ENCODE measurements around the gene EMILIN1.

The EMILIN1 gene

DNA sequence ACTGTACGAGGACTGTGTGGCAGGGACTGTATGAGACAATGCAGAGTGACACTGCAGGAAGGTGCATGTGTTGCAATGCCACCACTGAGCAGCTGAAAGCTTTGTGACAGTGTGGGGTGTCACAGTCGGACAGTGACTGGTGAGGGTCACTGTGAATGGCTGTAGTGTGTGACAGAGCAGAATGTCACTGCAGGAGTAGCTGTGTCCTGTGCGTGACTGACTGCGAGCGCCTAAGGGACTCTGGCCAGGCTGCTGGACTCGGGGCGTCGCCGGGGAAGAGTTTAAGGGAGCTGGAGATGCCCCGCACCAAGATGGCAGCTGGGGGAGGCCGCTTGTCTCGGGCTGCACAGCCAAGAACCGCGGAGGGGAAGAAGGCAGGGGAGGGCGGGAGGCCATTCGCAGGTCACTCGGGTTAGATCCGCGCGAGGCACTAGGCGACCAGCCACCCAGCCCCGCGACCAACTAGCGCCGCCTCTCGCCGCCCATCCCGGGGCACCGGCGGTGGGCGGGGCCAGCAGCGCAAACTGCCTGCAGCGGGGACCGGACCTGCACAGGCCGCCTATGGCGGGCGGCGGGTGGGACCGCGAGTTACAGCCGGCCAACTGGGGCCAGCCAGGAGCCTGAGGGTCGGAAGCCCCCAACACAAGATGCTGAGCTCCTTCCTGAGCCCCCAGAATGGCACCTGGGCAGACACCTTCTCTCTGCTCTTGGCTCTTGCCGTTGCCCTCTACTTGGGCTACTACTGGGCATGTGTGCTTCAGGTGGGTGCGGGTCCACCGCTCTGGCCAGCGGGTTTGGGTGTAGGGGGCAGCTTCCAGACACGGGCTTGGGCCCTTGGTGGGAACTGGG is 45.1 kb downstream of the EMILIN1 start, which contains the start of gene ABHD1:
Gene ABHD1, plus strand, starts transcription at position 514 of the 849 bp plus-strand sequence. Its CDS starts 134 bp downstream, at position 648.
- peak; percentile 55 for DNase-seq (ENCODE audit: low spot score)

DNA sequence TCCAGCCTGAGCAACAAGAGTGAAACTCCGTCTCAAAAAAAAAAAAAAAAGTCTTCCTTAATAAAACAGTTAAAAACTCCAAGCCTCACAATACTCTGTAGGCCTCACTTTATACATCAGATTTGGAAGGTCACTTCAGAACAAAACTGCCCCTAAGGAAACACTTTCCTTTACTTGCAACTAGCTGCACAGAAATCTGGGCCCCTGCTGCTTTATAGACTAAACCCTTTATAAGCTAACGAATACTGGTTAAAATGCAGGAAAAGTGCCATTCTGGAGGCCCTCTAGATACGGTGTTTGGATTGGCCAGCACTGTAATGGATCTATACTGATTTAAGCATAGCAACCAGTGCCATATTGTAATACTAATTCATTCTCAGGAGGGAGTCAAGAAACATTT is 46.7 kb downstream of the EMILIN1 start:
- DNase-seq (ENCODE audit: low spot score) = no peak

DNA sequence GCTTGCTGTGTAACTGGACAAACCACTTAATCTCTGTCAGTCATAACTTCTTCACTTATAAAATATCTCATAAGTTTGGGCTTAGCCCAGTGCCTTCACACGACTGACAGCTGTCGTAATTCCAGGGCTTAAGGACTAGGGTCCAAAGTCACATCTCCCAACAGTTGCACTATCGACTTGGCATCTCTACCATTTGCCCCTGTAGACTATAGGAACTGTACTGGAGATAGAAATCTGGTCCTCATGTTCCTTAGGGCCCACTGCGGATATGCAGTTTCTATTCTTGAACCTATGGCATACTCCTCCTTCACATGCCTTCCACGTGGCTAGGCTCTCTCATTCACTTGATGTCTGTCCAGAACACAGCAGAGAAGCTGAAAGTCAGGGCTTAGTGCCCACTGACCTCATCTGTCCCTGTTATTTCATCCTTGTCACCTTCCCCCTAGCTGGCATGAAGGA is 47.9 kb downstream of the EMILIN1 start:
- no peak for DNase-seq (ENCODE audit: low spot score)

- no peak for DNase-seq (ENCODE audit: low spot score)
These were observed 49.7 kb downstream of the EMILIN1 start for GRCh38 chr2:27127883-27128667.

- DNase-seq (ENCODE audit: low spot score) = no peak
These were observed 50.5 kb downstream of the EMILIN1 start for GRCh38 chr2:27128668-27129571.

- DNase-seq (ENCODE audit: low spot score) = no peak
These were observed 52.0 kb downstream of the EMILIN1 start for GRCh38 chr2:27130396-27130795.

DNA sequence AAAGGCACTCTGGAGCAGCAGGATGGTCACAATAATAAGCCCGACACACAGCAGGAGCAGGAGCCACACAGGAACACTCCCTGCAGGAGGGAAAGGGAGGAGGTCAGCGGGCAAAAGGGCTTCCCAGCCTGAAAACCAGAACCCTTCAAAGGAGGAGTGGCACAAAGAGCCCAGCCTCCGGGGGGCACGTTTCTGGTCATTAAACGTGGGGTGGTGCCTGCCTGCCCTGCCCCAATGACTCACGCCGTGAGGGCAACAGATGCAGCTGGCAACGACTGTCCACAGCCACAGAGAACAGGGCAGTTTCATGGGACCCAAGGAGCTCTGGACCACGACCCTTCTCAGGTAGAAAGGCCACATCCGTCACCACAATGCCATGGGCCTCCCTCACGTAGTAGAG is 53.0 kb downstream of the EMILIN1 start:
- no peak for DNase-seq (ENCODE audit: low spot score)

- DNase-seq (ENCODE audit: low spot score) = no peak
These were observed 54.9 kb downstream of the EMILIN1 start for GRCh38 chr2:27133195-27133875.

DNA sequence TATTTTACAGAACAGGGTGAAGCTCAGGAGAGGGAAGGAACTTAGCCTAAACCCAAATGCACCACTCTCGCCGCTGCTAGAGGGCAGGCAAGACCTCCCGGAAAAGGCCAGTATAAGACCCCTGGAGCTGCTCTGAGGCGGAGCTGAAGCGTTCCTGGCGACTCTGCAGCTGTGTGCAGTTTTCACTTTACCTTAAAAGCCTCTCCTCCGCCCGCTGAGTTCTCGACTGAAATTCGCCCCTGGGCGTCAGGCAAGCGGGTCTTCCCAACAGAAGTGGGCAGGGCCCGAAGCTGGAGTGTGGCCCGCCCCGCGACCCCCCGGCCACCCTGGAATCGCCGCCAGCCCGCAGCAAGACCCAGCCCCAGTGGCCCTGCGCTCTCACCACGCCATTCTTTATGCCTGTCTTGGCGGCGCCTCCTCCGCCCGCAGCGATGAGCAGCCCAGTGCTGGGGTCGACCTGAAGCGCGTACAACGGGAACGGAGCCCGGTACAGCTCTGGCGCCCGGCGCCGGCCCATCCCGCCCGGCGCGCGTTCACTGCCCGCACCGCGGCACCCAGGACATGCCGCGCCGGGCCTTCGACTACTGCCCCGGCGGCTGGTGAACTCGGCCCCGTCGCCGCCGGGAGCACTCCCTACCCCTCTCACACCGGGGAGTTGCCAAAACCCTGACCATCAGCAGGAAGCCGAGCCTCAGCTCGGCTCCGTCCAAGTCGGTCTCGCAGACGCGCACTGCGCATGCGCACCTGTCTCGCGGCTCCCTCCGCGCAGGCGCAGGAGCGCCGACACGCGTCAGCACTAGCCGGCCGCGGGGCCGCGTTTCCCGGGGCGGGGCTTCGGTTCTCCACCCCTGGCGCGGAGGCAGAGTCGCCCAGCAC is 55.7 kb downstream of the EMILIN1 start, which contains the start of gene PREB:
Gene PREB, minus strand, starts transcription at position 732 of the 876 bp plus-strand sequence. Its CDS starts 215 bp downstream, at position 517.
- peak; percentile 100 for DNase-seq (ENCODE audit: low spot score)

GRCh38 chr2:27134781-27135477 is 56.5 kb downstream of the EMILIN1 start:
- no peak for DNase-seq (ENCODE audit: low spot score)

- no peak for DNase-seq (ENCODE audit: low spot score)
These were observed 57.1 kb downstream of the EMILIN1 start for GRCh38 chr2:27135478-27135955.

Data from AG08395 (cell line).